ENCODE results near the gene ATG13.

Gene ATG13

DNA sequence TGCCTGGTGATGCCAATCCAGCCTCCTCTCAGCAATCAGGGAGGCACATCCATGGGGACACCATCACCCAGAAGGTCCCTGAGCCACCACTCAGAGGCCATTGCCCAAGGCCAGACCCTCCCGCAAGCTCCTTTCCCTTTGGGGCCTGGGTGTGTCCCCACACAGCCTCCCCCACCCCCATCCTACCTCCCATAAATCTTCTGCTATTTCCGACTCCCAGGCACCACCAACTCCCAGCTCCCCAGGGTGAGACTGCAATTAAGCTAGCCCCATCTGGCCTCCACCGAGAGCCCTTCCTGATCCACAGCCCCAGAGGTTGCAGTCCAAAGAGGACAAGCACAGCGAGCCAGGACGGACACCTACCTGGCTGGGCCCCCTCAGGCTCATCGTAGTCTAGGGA is 76.7 kb downstream of the ATG13 start:
- no peak for TF ChIP-seq CTCF (IDR thresholded peaks at IDR 0.05; ENCODE audit: low read depth, low read length, missing control alignments)
- DNase-seq (ENCODE audit: extremely low read depth, low read depth), result no peak
- no peak overlapping the region for H3K4me3 ChIP-seq (replicated peaks; ENCODE audit: low read depth, low read length)

DNA sequence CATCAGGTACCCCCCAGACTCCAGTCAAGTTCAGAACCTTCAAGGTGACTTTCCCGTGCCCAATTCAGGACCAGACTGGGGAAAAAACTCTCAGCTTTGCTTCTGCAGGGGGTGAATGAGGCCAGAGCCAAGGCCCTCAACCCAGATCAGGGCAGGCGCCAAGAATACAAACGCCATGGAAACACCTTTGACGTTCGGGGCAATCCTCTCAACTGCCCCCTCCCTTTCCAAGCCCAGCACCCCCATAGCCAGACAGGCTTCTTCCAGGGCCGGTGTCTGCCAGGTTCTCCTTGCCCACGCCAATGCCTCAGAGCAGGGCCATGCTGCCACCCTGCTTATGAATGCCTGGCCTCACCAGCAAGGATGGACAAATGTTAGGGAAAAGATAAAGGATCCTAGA is 77.3 kb downstream of the ATG13 start:
- TF ChIP-seq CTCF (IDR thresholded peaks at IDR 0.05; ENCODE audit: low read depth, low read length, missing control alignments), result no peak

DNA sequence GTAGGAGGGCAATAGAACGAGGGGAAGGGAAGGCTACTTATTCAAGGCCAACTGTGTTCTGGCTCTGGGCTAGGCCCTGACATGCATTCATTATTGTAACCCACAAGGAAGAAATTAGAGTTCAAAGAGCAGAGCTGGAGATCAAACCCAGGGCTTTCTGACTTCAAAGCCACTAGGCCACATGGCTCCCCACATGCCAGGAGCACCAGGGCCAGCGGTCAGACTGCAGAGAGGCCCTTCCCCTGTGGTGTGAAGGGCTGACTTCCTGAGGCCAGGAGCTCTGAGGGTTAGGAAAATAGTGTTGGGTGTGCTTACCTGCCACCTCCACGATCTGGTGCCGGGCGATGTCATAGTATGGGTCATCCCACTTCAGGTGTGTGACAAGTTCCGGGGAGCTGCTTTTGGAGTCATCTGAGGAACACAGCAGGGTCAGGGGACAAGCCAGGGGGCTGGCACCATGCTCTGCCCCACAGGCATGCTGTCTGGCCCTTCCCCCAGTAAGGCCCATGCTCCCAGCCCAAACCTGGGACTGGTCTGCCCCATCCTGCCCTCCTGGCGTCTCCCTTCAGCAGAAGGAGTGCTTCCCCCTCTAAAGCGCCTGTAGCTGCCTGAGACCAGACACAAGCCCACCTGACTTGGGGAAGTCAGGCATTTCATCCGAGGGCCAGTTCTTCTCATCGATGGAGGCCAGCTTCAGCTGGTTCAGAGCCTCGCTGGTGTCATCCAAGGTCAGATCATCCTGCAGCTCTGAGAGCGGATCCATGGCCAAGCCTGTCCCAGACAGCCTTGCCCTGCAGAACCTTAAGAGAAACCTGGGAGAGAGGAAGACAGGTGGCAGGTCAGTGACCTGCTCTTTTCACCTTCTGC is 78.2 kb downstream of the ATG13 start:
- no peak for TF ChIP-seq CTCF (IDR thresholded peaks at IDR 0.05; ENCODE audit: low read depth, low read length, missing control alignments)
- no peak overlapping the region for H3K4me3 ChIP-seq (replicated peaks; ENCODE audit: low read depth, low read length)
- no peak for DNase-seq (ENCODE audit: extremely low read depth, low read depth)

More for the DNA sequence above, 77.3 kb downstream of the ATG13 start:
- no peak overlapping the region for H3K4me3 ChIP-seq (replicated peaks; ENCODE audit: low read depth, low read length)
- no peak for DNase-seq (ENCODE audit: extremely low read depth, low read depth)

DNA sequence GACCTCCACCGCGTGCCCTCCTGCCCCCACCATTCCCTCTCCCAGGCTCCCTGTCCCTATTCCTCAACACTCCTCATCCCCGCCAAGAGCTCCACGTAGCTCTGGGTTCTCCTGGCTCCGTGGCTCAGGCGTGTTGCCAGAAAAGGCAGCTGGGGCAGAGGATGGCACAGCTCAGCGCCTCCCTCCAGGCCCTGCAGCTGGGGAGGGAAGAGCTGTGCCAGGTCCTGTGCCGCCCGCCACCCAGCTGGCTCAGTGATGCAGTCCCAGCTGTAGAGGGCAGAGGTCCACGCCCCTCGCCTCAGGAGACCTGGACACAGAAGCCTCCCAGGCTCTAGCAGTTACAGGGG is 78.8 kb downstream of the ATG13 start:
- DNase-seq (ENCODE audit: extremely low read depth, low read depth), result no peak
- no peak for TF ChIP-seq CTCF (IDR thresholded peaks at IDR 0.05; ENCODE audit: low read depth, low read length, missing control alignments)
- no peak overlapping the region for H3K4me3 ChIP-seq (replicated peaks; ENCODE audit: low read depth, low read length)

- TF ChIP-seq CTCF (IDR thresholded peaks at IDR 0.05; ENCODE audit: low read depth, low read length, missing control alignments), result no peak
- no peak for DNase-seq (ENCODE audit: extremely low read depth, low read depth)
- H3K4me3 ChIP-seq (replicated peaks; ENCODE audit: low read depth, low read length), result no peak overlapping the region
Measured at GRCh38 chr11:46697303-46697702, 80.0 kb downstream of the ATG13 start.

DNA sequence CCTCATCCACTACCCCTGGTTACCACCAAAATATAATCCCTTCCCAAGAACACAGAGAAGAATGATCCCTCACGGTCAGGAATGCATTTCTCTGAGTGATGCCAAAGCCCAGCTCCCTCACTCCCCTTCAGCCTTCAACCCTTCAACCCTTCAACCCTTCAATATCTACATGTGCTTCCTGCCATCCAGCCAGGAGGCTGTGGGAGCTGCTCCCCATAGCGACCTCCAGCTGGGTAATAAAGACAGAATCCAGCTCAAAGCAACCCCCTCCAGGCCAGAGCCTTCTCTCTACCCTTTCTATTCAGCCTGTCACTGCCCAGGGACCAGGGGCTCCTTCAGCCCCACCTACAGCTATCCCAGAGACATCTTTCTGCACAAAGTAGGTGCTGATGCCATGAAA is 80.4 kb downstream of the ATG13 start:
- H3K4me3 ChIP-seq (replicated peaks; ENCODE audit: low read depth, low read length), result no peak overlapping the region
- DNase-seq (ENCODE audit: extremely low read depth, low read depth), result no peak
- TF ChIP-seq CTCF (IDR thresholded peaks at IDR 0.05; ENCODE audit: low read depth, low read length, missing control alignments), result no peak

GRCh38 chr11:46698597-46698996 is 81.2 kb downstream of the ATG13 start:
- TF ChIP-seq CTCF (IDR thresholded peaks at IDR 0.05; ENCODE audit: low read depth, low read length, missing control alignments), result no peak
- DNase-seq (ENCODE audit: extremely low read depth, low read depth), result no peak
- no peak overlapping the region for H3K4me3 ChIP-seq (replicated peaks; ENCODE audit: low read depth, low read length)

All from HFF-Myc (cell line).